ENCODE data around the gene ZDHHC14.

ZDHHC14 gene

DNA sequence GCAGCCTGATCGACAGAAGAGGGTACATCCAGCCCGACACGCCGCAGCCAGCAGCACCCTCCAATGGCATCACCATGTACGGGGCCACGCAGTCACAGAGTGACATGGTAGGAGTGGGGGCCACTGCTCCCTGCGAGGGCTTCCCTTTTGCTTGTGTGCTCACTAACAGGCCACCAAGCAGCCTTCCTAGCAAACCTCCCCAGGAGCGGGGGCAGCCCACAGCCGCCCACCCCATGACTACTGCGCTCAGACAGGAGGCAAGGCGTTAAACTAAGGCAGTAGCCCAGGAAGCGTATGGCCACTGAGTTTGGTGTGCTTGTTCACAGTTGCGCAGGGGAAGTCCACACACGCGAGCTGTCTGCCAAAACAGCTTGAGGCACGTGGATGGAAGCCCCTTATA lies 272.5 kb downstream of the ZDHHC14 start:
- no peak for DNase-seq

GRCh38 chr6:157655139-157655538 lies 274.1 kb downstream of the ZDHHC14 start:
- DNase-seq, result no peak

DNA sequence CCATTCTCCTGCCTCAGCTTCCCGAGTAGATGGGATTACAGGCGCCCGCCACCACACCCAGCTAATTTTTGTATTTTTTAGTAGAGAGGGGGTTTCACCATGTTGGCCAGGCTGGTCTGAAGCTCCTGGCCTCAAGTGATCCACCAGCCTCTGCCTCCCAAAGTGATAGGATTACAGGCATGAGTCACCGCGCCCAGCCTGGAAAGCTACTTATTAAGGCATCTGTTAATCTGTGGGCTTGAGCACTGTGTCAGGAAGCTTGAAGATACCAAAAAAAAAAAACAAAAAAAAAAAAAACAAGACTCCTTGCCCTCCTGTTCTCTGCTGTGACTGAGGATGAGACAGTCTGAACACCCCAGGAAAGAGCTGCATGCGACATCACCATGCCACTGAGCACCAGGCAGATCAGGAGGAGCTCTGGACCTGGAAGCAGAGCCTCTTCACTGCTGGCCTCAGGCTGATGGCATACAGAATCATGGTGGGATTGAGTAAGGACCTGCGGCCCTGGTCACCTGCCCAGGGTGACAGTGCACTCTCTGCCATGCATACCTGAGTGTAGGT lies 275.5 kb downstream of the ZDHHC14 start:
- no peak for DNase-seq

GRCh38 chr6:157657754-157658153 lies 276.8 kb downstream of the ZDHHC14 start:
- no peak for DNase-seq

DNA sequence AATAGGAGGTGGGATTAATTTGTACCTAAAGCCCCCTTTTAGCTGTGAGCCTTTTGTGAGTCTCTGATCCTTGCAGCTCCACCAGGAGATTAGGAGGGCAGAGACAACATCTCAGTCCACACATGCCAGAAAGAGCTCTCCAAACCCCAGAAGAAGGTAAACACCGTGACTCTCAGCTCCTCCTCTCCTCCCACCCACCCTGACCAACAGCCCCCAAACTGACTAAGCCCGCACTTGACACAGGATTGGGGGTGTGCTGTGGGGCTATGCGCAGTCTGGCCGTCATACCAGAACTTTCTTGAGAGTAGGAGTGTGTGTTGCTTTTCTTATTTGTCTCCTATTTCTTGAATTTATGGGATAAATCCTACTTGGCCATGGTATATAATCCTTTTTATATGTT lies 277.3 kb downstream of the ZDHHC14 start:
- no peak for DNase-seq

DNA sequence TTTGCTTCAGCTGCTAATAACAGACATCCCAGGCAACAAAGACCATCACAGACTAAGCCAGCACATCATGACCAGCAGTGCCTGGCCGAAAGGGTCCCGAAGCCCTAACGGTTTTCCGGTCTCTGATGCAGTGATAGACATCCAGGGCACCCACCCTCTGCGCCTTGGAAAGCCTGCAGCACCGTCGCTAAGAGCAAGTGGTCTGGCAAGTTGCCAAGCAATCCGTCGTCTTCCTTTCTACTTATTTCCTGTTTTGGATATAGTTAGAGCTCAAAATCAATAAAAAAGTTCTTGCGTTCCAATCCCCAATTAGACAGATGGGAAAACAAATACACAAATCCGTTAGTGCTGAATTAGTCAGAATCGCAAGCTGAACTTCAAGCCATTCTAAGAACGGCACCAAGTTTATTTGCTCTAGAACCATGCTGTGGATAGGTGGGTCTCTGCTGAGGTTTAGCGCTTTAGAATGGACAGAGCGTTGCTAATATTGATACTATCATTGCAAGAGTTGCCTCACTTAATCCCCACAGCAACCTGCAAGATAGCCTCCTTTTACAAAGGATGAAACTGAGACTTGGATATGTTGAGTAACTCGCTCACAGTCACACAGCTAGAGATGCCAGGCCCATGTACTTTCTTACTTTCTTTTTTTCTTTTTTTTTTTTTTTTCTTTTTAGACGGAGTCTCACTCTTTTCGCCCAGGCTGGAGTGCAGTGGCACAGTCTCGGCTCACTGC lies 278.7 kb downstream of the ZDHHC14 start:
- DNase-seq, result no peak

- DNase-seq, result no peak
Measured at GRCh38 chr6:157660414-157660813, 279.4 kb downstream of the ZDHHC14 start.

GRCh38 chr6:157661652-157662051 lies 280.7 kb downstream of the ZDHHC14 start:
- no peak for DNase-seq

DNA sequence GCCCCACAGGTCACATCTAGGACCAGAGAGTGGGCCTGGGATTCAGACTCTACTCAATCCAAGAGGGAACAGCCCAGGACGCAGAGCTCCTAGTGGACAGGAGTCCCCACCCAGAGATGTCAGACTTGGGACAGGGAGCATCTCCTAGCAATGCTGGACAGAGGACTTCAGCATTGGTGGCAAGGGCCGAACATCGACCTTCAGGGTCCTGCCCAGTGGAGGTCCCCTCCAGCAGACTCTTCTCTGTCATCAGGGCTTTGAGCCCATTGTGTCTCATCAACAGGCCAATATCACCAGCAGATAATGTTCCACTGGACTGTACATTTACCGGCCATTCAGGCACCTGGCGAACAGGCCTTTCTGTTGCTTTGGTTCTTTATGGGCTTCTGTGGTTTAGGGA lies 282.3 kb downstream of the ZDHHC14 start:
- no peak for DNase-seq

GRCh38 chr6:157665180-157665579 lies 284.2 kb downstream of the ZDHHC14 start:
- DNase-seq, result no peak

GRCh38 chr6:157666729-157667128 lies 285.7 kb downstream of the ZDHHC14 start:
- no peak for DNase-seq

DNA sequence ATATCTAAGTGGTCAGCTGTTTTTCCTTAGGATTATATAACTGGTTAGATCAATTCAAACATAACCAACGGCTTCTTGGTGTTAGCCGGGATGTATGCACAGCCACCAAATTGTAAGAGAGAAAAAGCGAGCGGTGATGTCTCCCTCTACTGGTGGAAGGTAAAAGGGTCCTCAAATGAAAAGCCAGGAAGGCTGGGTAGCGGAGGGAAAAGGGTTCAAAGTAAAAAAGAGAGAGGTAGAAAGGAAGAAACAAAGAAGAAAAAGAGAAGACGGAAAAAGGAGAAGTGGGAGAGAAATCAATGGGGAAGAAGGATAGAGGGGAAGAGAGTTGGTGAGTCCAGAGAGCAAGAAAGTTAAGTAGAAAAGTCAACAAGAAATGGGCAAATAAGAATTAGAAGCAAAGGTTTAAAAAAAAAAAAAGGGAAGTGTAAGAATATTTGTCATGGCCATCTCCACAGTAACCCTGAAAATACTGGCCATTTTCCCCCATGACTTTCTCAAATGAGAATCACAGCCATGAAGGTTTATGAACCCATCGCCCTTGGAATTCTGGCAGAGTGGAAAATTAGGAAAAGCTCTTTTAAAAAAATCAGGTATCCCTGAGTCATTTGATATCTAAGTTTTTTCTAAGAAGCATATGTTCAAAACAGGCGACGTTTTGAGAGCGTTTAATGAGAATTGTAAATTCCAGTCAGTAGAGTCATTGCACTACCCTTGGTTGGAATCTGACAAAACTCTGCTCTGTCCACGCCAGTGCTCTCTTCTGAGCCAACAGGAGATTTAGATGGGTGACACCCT lies 286.4 kb downstream of the ZDHHC14 start:
- DNase-seq, result peak; percentile 27 to 52

DNA sequence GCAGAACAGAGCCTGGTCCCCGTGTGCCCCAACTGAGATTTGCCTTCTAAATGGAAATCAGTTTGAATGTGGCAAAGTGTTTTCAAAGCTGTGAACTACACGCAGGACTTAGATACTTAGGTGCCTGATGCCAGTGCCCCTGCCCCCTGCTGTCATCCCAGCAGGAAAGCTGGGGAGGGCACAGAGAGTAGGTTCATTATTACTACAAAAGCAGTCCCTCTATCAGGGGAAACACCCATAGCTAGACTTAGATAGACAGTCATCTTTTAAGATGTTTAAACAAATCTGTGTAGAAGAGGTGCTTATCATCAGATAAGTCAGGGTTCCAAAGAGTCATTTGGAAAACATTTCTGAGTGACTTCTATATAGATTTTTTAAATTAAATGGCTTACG lies 287.0 kb downstream of the ZDHHC14 start:
- no peak for DNase-seq

GRCh38 chr6:157668713-157669112 lies 287.7 kb downstream of the ZDHHC14 start:
- no peak for DNase-seq

DNA sequence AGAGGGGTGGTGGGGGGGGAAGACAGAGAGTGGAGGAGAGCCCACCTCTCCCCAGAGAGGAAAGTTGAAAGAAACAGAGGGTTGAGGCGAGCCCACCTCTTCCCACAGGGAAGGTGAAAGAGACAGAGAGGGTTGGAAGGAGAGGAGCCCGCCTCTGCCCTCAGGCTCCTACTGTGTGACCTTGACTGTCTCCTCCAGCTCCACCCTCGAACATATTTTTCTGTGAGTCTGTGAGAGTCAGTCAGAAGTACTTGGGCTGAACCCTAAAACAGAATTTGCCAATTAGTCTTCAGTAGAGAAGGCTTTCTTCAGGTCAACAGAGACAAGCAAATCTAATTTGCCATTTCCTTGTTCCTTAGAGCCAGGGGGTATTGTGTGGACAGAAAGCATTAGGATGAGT lies 288.3 kb downstream of the ZDHHC14 start:
- DNase-seq, result no peak

DNA sequence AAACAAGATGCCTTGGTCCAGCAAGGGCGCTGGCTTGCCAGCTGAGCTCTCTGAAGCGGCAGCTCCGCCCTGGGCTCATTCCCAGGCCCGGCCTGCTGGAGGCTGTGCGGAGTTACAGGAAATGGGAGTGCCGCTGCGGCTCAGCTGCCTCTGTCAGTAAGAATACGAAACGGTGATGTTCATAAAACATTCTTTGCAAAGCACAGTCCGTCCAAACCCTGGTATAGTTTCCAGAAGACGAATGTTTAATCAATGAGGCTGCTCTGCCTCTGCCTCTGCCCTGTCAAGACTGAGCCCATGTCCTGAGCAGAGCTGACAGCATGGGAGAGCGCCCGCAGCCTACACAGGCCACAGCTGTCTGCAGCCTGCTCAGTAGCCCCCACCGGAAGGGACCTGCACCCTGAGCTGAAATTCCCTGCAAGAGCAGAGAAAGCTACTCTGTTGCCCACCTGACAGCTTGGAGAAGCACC lies 288.8 kb downstream of the ZDHHC14 start:
- no peak for DNase-seq

GRCh38 chr6:157670466-157671186 lies 289.6 kb downstream of the ZDHHC14 start:
- DNase-seq, result no peak

- DNase-seq, result no peak
Measured at GRCh38 chr6:157672726-157673412, 291.9 kb downstream of the ZDHHC14 start.

GRCh38 chr6:157673596-157673995 lies 292.6 kb downstream of the ZDHHC14 start:
- DNase-seq, result no peak

DNA sequence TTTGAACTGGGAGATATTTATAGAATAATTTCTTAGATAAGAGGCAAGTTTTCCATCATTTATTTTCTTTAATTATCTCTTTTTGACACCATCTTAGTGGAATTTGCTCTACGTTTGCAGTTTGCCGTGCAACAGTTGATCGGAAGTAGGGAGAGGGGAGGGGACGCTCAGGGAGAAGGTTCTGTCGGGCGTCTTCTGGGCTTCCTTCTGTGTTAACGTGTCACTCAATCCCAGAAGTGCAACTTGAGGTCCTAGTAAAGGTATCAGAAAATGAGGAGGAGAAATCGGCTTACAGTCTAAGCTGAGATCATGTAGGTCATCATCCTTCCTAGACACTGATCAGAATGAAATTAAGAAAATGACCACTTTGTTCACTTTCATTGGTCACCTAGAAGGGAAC lies 293.1 kb downstream of the ZDHHC14 start:
- no peak for DNase-seq

- DNase-seq, result no peak
Measured at GRCh38 chr6:157675831-157676230, 294.8 kb downstream of the ZDHHC14 start.

GRCh38 chr6:157676241-157676640 lies 295.3 kb downstream of the ZDHHC14 start:
- no peak for DNase-seq

- no peak for DNase-seq
Measured at GRCh38 chr6:157677235-157677634, 296.2 kb downstream of the ZDHHC14 start.
